Peyer's patch (tissue), 4 donors: ENCODE measurements around the gene PEX5L.

Experiments used
- CTCF ChIP-seq, 6 experiments: fragments of 450-650 bp in 4 of 6; fragments of 200-600 bp in 2 of 6; sonication (generic) in 1 of 6; IDR thresholded peaks; one replicate each; pipeline ENCODE4 v1.5.1; 2017 to 2019; ENCODE audit warnings: antibody characterized with exemption in 6 of 6, mild to moderate bottlenecking in 3 of 6, moderate library complexity in 1 of 6
- POLR2A ChIP-seq, 2 donors: fragments of 450-650 bp; IDR thresholded peaks; one replicate each; pipeline ENCODE4 v1.5.1; 2017; ENCODE audit warnings: antibody characterized with exemption in 2 of 2, mild to moderate bottlenecking in 2 of 2, moderate library complexity in 2 of 2

GRCh38 chr3:179806177-179806576, 230.6 kb downstream of the PEX5L start:
- no peak for TF ChIP-seq POLR2A (IDR thresholded peaks at IDR 0.05)
- no peak for TF ChIP-seq CTCF (IDR thresholded peaks at IDR 0.05)
